Left lung (tissue), 10 donors: ENCODE data around the gene GAB4. TPM values are rescaled to one million over a fixed set of nuclear protein-coding genes. Genes with fewer than 3 reads are reported as not detected.

ENCODE experiments used
- ATAC-seq: fragments of 200-7000 bp; cut with Tn5 transposase; one replicate; pipeline ENCODE4 v1.9.1; 2020; ENCODE audit warnings: moderate library complexity
- DNase-seq, 4 donors: peaks; one replicate each; pipeline ENCODE4 v3.0.0-alpha.2; 2013 to 2020
- H3K27ac ChIP-seq, 2 donors: fragments of 200-600 bp; sonication (generic) in 1 of 2; one replicate each; pipeline versions ENCODE4 v1.5.0 to v1.8.0; 2020 to 2021
- H3K27me3 ChIP-seq, 2 donors: fragments of 200-600 bp; sonication (generic) in 1 of 2; one replicate each; pipeline versions ENCODE4 v1.5.0 to v1.8.0; 2020 to 2021
- H3K36me3 ChIP-seq, 2 donors: fragments of 200-600 bp; sonication (generic) in 1 of 2; one replicate each; pipeline versions ENCODE4 v1.5.0 to v1.8.0; 2020 to 2021
- H3K4me1 ChIP-seq, 2 donors: fragments of 200-600 bp; one replicate each; pipeline ENCODE4 v1.8.0; 2021
- H3K4me3 ChIP-seq, 2 donors: fragments of 200-600 bp; sonication (generic) in 1 of 2; one replicate each; pipeline versions ENCODE4 v1.5.0 to v1.8.0; 2020 to 2021; ENCODE audit warnings: mild to moderate bottlenecking in 1 of 2
- H3K9me3 ChIP-seq, 2 donors: fragments of 200-600 bp; sonication (generic) in 1 of 2; one replicate each; pipeline versions ENCODE4 v1.5.0 to v1.8.0; 2020 to 2021
- CTCF ChIP-seq, 2 donors: fragments of 200-600 bp; sonication (generic) in 1 of 2; IDR thresholded peaks; one replicate each; pipeline versions ENCODE4 v1.5.0 to v1.8.0; 2021; ENCODE audit warnings: antibody characterized with exemption in 2 of 2
- intact Hi-C, 2 donors: fragments of 100-400 bp; cut with DNase I; formaldehyde crosslinking; loops; one replicate each; pipeline versions ENCODE4 v1.11.2 to v1.14.2; 2022
- polyA plus RNA-seq, 6 donors: library from polyadenylated mRNA; unstranded; fragments of 120-200 nt; gene quantifications; one replicate each; pipeline ENCODE4 v1.2.1, GENCODE V29; 2013; ENCODE audit not compliant: insufficient read length in 6 of 6
- total RNA-seq, 2 donors: library from RNA; stranded (reverse); fragmentation: NEBNext Ultra II Directional; extraction: Animal tissue kit (Norgen Biotek cat#: 25700); gene quantifications; one replicate each; pipeline ENCODE4 v1.2.1, GENCODE V29; 2021
- donor health status: DM: no; HTN: yes; CAD: no.
- donor health status: DM: no; HTN: no; CAD: no.

The GAB4 gene
- total and polyA plus RNA-seq, 8 donors, result not detected

GRCh38 chr22:16936625-16937024 lies 71.4 kb downstream of the GAB4 start:
- intact Hi-C loops, result no loop called here
- Histone ChIP-seq H3K9me3 (no peaks in the 10 kb centered on the region), H3K4me3 (no peak overlapping the region), H3K4me1 (no peaks in the 10 kb centered on the region), H3K27me3 (peaks cover 0 to 24% of the 10 kb centered on the region in 2 donors), H3K27ac (no peak overlapping the region), H3K36me3 (no peaks in the 10 kb centered on the region)
- no peak for DNase-seq
- no peak for TF ChIP-seq CTCF (IDR thresholded peaks at IDR 0.05)
- no peak for ATAC-seq

DNA sequence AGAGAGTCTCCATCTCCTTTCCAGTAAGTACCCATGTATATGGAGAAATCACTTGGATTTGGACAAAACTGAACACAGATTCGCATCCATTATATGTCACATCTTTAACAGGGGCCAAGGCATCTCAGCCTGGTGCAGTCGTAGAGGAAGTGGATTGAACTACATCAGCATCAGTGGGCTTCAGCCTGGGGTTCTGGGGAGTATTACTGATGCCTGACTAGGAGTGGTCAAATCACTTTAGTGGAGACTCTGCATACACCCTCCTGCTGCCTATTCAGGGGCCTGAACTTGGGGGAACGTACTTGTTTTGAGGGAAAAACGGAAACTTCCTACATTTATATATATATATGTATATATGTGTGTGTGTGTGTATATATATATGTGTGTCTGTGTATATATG lies 72.8 kb downstream of the GAB4 start:
- no peak for TF ChIP-seq CTCF (IDR thresholded peaks at IDR 0.05)
- Histone ChIP-seq H3K4me3 (no peak overlapping the region), H3K4me1 (no peaks in the 10 kb centered on the region), H3K27me3 (peaks cover 0 to 37% of the 10 kb centered on the region in 2 donors), H3K27ac (no peak overlapping the region), H3K9me3 (no peaks in the 10 kb centered on the region), H3K36me3 (no peaks in the 10 kb centered on the region)
- no peak for DNase-seq
- ATAC-seq, result no peak
- intact Hi-C loops, result no loop called here

DNA sequence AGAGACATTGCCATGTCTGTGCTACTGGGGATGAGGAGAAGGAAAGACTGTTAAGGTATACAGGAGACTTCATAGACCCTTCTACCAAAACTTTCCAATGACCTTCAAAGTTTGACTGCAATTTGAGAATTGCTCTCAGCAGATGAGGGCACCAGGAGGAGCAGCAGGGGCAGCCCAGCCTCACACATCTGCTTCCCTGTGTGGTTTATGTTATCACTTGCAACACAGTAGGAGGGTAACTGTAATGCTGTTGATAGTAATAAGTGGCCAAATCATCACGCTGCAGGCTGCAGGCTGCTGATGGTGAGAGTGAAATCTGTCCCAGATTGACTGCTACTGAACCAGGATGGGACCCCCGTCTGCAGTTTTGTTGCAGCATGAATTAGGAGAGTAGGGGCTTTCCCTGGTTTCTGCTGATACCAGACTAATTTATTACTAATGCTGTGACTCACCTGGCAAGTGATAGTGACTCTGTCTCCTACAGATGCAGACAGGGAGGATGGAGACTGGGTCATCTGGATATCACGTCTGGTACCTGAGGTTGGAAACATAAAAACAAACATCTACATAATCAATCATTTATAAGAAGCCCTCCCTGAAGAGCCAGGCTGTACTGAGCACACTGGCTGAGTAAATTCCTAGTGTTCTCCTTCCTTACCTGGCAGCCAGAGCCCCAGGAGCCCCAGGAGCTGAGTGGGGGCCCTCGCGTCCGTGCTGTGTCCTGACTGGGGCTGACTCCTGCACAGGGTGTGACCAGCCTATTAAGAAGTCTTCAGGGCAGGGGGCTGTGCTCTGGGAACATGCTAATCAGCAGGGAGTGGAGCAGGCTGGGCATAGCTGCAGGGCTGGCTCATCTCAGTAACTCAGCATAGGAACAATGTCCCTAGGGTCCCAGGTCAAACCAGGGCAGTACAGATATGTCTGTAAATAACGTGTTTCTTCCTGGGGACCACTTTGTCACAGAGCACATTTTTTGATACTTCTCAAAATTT lies 74.4 kb downstream of the GAB4 start:
- Histone ChIP-seq H3K36me3 (no peaks in the 10 kb centered on the region), H3K27me3 (peaks cover 0 to 48% of the 10 kb centered on the region in 2 donors), H3K9me3 (no peaks in the 10 kb centered on the region), H3K4me3 (no peak overlapping the region), H3K27ac (no peak overlapping the region), H3K4me1 (no peaks in the 10 kb centered on the region)
- no peak for DNase-seq
- intact Hi-C loops, result no loop called here
- ATAC-seq, result no peak
- no peak for TF ChIP-seq CTCF (IDR thresholded peaks at IDR 0.05)

DNA sequence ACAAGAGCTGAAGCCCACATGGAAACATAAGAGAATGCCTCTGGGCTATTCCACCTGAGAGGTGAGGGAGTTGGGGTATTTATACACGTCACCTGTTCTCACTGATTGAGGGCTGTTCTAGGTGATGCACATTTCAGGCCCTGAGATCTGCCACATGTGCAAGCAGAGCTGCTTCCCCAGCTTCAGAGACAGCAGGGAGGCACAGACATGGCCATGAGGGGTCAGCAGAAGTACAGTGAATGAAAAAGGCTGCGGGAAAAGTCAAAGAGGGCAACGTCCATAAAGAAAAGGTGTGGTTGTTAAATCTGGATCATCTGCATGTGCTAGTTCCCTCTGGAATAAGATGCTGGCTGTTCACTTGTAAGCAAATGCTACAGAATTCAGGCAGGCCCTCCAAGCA lies 75.4 kb downstream of the GAB4 start:
- TF ChIP-seq CTCF (IDR thresholded peaks at IDR 0.05), result no peak
- DNase-seq (no peak), ATAC-seq (no peak)
- Histone ChIP-seq H3K27me3 (peaks cover 0 to 48% of the 10 kb centered on the region in 2 donors), H3K9me3 (no peaks in the 10 kb centered on the region), H3K36me3 (no peaks in the 10 kb centered on the region), H3K4me3 (no peak overlapping the region), H3K27ac (no peak overlapping the region), H3K4me1 (no peaks in the 10 kb centered on the region)
- intact Hi-C loops, result no loop called here

DNA sequence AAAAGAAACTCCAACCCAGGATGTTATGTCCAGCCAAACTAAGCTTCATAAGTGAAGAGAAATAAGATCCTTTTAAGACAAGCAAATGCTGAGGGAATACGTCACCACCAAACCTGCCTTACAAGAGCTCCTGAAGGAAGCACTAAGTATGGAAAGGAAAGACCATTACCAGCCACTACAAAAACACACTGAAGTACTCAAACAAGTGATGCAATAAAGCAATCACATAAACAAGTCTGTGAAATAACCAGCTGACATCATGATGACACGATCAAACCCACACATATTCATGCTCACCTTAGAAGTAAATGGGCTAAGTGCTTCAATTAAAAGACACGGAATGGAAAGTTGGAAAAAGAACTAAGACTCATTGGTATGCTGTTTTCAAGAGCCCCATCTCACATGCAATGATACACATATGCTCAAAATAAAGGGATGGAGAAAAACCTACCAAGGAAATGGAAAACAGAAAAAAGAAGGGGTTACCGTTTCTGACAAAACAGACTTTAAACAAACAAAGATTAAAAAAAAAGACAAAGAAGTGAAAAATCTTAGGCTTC lies 82.5 kb downstream of the GAB4 start:
- intact Hi-C loops, result no loop called here
- TF ChIP-seq CTCF (IDR thresholded peaks at IDR 0.05), result no peak
- H3K27me3 ChIP-seq, result peaks cover 0 to 32% of the 10 kb centered on the region in 2 donors
- no peaks in the 10 kb centered on the region for H3K4me1 ChIP-seq
- no peak overlapping the region for H3K4me3 ChIP-seq
- H3K27ac ChIP-seq, result no peak overlapping the region
- no peaks in the 10 kb centered on the region for H3K9me3 ChIP-seq
- ATAC-seq, result no peak
- no peaks in the 10 kb centered on the region for H3K36me3 ChIP-seq
- DNase-seq, result no peak
